ENCODE results near the gene CIRBP. TPM values are rescaled to one million over a fixed set of nuclear protein-coding genes. Genes with fewer than 3 reads are reported as not detected.

CIRBP gene
- total and polyA plus RNA-seq, 2 of the 13 experiments (the other 11 are each of a cell fraction or from before 2014, with no cell fraction given) = 133 to 140 TPM

DNA sequence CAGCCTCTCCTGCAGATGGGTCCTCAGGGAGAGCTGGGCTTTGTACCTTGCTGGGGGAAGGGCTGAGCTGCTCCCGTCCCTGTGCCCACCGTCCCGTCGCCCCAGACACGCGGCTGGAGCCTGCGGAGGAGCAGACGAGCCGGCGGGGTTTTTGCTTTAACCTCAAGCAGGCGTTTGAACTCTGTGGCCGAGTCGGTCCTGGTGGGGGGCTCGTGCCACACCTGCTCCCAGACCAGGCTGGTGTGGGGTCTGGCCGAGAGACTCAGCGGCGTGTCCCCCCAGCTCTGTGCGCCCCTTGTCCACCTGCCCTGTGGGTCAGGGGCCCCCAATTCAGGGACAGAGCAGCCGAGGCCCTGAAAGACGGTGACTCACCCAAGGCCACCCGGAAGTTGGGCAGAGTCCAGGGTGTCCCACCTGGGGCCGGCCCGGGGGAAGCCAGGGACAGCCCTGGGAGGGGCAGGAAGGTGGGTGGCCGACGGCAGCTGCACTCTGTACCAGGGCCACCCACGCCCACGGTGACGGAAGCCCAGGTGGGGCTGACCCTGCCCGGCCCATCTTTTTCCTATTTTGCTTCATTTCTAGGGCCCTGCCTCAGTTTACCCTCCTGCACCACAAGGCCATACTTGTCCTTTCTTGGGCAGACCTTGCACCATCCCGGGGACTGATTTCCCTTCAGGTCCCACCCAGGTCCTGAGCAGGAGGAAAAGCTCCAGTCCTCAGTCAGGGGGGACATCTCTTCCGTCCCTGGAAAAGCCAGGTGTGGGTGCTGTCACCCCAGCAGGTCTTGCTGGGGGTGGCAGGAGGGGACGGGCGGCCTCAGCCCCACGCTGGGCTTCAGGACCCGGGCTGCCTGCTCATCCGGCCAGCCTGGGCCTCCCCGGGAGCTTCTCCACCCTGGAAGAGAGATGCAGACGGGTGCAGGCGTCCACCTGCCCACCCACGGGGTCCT lies 21.8 kb downstream of the CIRBP start (continued):
- TF ChIP-seq, protein P1, sequence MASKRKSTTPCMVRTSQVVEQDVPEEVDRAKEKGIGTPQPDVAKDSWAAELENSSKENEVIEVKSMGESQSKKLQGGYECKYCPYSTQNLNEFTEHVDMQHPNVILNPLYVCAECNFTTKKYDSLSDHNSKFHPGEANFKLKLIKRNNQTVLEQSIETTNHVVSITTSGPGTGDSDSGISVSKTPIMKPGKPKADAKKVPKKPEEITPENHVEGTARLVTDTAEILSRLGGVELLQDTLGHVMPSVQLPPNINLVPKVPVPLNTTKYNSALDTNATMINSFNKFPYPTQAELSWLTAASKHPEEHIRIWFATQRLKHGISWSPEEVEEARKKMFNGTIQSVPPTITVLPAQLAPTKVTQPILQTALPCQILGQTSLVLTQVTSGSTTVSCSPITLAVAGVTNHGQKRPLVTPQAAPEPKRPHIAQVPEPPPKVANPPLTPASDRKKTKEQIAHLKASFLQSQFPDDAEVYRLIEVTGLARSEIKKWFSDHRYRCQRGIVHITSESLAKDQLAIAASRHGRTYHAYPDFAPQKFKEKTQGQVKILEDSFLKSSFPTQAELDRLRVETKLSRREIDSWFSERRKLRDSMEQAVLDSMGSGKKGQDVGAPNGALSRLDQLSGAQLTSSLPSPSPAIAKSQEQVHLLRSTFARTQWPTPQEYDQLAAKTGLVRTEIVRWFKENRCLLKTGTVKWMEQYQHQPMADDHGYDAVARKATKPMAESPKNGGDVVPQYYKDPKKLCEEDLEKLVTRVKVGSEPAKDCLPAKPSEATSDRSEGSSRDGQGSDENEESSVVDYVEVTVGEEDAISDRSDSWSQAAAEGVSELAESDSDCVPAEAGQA (IDR thresholded peaks at IDR 0.05; ENCODE audit: low read depth) = 0 out of 2 replicates have a peak, but pooled peaks have one; percentile 56
- TF ChIP-seq, protein P1 (CRISPR knock-in tag; IDR thresholded peaks at IDR 0.05; ENCODE audit: borderline replicate concordance) = no peak
- TF ChIP-seq HIVEP1 (CRISPR knock-in tag; IDR thresholded peaks at IDR 0.05) = peak; percentile 100
- TF ChIP-seq MEIS1 (CRISPR knock-in tag; IDR thresholded peaks at IDR 0.05; ENCODE audit: borderline replicate concordance) = peak; percentile 88; the same call in 1 of the 2 replicates
- TF ChIP-seq, protein P2, sequence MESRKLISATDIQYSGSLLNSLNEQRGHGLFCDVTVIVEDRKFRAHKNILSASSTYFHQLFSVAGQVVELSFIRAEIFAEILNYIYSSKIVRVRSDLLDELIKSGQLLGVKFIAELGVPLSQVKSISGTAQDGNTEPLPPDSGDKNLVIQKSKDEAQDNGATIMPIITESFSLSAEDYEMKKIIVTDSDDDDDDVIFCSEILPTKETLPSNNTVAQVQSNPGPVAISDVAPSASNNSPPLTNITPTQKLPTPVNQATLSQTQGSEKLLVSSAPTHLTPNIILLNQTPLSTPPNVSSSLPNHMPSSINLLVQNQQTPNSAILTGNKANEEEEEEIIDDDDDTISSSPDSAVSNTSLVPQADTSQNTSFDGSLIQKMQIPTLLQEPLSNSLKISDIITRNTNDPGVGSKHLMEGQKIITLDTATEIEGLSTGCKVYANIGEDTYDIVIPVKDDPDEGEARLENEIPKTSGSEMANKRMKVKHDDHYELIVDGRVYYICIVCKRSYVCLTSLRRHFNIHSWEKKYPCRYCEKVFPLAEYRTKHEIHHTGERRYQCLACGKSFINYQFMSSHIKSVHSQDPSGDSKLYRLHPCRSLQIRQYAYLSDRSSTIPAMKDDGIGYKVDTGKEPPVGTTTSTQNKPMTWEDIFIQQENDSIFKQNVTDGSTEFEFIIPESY (CRISPR knock-in tag; IDR thresholded peaks at IDR 0.05) = peak; percentile 64; the same call in 1 of the 2 replicates
- TF ChIP-seq RBAK (CRISPR knock-in tag; IDR thresholded peaks at IDR 0.05) = no peak
- TF ChIP-seq ZNF614 (CRISPR knock-in tag; IDR thresholded peaks at IDR 0.05; ENCODE audit: borderline replicate concordance) = peak; percentile 87; the same call in 1 of the 2 replicates
- TF ChIP-seq ZNF674 (CRISPR knock-in tag; IDR thresholded peaks at IDR 0.05; ENCODE audit: low read depth) = no peak
- no peak for TF ChIP-seq ZNF30 (CRISPR knock-in tag; IDR thresholded peaks at IDR 0.05)
- TF ChIP-seq, protein P3, sequence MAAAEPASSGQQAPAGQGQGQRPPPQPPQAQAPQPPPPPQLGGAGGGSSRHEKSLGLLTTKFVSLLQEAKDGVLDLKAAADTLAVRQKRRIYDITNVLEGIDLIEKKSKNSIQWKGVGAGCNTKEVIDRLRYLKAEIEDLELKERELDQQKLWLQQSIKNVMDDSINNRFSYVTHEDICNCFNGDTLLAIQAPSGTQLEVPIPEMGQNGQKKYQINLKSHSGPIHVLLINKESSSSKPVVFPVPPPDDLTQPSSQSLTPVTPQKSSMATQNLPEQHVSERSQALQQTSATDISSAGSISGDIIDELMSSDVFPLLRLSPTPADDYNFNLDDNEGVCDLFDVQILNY (CRISPR knock-in tag; conservative IDR thresholded peaks at IDR 0.05) = no peak
- no peak for TF ChIP-seq MBD4 (IDR thresholded peaks at IDR 0.05; ENCODE audit: borderline replicate concordance, low read length)
- peak; percentile 69 for TF ChIP-seq ZFY (CRISPR knock-in tag; IDR thresholded peaks at IDR 0.05)
- TF ChIP-seq HES4 (CRISPR knock-in tag; IDR thresholded peaks at IDR 0.05; ENCODE audit: borderline replicate concordance) = peak; percentile 72
- no peak for TF ChIP-seq ZNF180 (CRISPR knock-in tag; IDR thresholded peaks at IDR 0.05; ENCODE audit: borderline replicate concordance, low read depth)
- peak; percentile 65; the same call in 1 of the 2 replicates for TF ChIP-seq SRY (CRISPR knock-in tag; IDR thresholded peaks at IDR 0.05)
- 0 out of 2 replicates have a peak, but pooled peaks have one; percentile 86 for TF ChIP-seq ZNF44 (CRISPR knock-in tag; IDR thresholded peaks at IDR 0.05)
- TF ChIP-seq ZSCAN29 (CRISPR knock-in tag; conservative IDR thresholded peaks at IDR 0.05) = no peak; the same call in 1 of the 2 replicates
- peak; percentile 64; the same call in 1 of the 2 replicates for TF ChIP-seq HMG20A (CRISPR knock-in tag; IDR thresholded peaks at IDR 0.05; ENCODE audit: borderline replicate concordance)

All from HepG2 (cell line).